ENCODE measurements around the gene SLC22A1.

Gene SLC22A1

DNA sequence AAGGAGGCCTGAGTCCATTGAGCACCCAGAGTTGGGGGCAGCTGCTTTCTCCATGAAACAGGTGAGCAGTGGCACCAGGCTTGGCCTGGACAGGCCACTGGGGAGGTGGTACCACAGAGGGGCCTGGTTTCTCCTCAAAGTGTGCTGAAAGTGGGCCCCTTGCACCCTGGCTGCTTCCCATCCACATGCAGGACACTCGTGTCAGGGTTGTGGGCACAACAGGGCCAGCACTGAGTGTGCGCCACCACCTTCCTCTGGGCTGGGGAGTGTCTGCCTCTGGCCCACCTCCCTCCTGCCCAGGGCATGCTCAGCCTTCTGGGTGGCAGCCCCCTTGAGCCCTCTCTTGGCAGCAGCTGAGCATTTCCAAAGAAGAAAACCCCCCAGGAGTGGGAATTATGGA, 5.2 kb upstream of the SLC22A1 start (continued):
- TF ChIP-seq, protein P1, sequence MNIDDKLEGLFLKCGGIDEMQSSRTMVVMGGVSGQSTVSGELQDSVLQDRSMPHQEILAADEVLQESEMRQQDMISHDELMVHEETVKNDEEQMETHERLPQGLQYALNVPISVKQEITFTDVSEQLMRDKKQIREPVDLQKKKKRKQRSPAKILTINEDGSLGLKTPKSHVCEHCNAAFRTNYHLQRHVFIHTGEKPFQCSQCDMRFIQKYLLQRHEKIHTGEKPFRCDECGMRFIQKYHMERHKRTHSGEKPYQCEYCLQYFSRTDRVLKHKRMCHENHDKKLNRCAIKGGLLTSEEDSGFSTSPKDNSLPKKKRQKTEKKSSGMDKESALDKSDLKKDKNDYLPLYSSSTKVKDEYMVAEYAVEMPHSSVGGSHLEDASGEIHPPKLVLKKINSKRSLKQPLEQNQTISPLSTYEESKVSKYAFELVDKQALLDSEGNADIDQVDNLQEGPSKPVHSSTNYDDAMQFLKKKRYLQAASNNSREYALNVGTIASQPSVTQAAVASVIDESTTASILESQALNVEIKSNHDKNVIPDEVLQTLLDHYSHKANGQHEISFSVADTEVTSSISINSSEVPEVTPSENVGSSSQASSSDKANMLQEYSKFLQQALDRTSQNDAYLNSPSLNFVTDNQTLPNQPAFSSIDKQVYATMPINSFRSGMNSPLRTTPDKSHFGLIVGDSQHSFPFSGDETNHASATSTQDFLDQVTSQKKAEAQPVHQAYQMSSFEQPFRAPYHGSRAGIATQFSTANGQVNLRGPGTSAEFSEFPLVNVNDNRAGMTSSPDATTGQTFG (tag by site-specific recombination; IDR thresholded peaks at IDR 0.05; ENCODE audit: borderline replicate concordance), result no peak
- TF ChIP-seq, protein P2, sequence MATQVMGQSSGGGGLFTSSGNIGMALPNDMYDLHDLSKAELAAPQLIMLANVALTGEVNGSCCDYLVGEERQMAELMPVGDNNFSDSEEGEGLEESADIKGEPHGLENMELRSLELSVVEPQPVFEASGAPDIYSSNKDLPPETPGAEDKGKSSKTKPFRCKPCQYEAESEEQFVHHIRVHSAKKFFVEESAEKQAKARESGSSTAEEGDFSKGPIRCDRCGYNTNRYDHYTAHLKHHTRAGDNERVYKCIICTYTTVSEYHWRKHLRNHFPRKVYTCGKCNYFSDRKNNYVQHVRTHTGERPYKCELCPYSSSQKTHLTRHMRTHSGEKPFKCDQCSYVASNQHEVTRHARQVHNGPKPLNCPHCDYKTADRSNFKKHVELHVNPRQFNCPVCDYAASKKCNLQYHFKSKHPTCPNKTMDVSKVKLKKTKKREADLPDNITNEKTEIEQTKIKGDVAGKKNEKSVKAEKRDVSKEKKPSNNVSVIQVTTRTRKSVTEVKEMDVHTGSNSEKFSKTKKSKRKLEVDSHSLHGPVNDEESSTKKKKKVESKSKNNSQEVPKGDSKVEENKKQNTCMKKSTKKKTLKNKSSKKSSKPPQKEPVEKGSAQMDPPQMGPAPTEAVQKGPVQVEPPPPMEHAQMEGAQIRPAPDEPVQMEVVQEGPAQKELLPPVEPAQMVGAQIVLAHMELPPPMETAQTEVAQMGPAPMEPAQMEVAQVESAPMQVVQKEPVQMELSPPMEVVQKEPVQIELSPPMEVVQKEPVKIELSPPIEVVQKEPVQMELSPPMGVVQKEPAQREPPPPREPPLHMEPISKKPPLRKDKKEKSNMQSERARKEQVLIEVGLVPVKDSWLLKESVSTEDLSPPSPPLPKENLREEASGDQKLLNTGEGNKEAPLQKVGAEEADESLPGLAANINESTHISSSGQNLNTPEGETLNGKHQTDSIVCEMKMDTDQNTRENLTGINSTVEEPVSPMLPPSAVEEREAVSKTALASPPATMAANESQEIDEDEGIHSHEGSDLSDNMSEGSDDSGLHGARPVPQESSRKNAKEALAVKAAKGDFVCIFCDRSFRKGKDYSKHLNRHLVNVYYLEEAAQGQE (tag by site-specific recombination; IDR thresholded peaks at IDR 0.05), result no peak
- no peak for TF ChIP-seq ZNF140 (tag by site-specific recombination; IDR thresholded peaks at IDR 0.05)

DNA sequence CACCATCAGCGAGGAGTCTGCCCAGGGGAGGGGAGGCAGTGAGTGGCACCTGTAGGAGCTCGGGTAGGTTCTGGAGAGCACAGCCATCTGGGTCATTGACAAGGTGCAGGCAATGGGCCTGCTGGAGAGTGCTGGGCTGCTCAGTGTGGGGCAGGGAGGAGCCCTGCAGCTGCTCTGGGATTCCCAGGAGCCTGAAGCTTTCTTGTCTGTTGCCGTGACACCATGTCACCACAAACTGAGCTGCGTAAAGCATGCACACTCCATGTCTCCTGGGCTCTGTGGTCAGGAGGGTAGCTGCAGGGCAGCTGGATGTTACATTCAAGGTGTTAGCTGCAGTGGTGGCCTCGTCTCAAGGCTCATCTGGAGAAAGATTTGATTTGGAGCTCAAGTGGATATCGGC, 4.5 kb upstream of the SLC22A1 start:
- Histone ChIP-seq H3K9me3 (ENCODE audit: control insufficient read depth, insufficient read depth, low read depth, low read length) (no peaks in the 10 kb centered on the region), H3K36me3 (ENCODE audit: control insufficient read depth in 2 of 2, insufficient read depth in 1 of 2, low read length in 2 of 2) (peaks cover 0 to 19% of the 10 kb centered on the region in 2 experiments; a peak in 1 of 3 replicates), H3K4me3 (ENCODE audit: low read depth, low read length) (no peak overlapping the region), H3K4me1 (ENCODE audit: control insufficient read depth, insufficient read depth, low read length) (no peaks in the 10 kb centered on the region), H3K27ac (ENCODE audit: extremely low read depth, low read depth, low read length) (no peak overlapping the region)
- TF ChIP-seq, protein P3, sequence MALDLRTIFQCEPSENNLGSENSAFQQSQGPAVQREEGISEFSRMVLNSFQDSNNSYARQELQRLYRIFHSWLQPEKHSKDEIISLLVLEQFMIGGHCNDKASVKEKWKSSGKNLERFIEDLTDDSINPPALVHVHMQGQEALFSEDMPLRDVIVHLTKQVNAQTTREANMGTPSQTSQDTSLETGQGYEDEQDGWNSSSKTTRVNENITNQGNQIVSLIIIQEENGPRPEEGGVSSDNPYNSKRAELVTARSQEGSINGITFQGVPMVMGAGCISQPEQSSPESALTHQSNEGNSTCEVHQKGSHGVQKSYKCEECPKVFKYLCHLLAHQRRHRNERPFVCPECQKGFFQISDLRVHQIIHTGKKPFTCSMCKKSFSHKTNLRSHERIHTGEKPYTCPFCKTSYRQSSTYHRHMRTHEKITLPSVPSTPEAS (tag by site-specific recombination; IDR thresholded peaks at IDR 0.05), result no peak
- TF ChIP-seq, protein P4, sequence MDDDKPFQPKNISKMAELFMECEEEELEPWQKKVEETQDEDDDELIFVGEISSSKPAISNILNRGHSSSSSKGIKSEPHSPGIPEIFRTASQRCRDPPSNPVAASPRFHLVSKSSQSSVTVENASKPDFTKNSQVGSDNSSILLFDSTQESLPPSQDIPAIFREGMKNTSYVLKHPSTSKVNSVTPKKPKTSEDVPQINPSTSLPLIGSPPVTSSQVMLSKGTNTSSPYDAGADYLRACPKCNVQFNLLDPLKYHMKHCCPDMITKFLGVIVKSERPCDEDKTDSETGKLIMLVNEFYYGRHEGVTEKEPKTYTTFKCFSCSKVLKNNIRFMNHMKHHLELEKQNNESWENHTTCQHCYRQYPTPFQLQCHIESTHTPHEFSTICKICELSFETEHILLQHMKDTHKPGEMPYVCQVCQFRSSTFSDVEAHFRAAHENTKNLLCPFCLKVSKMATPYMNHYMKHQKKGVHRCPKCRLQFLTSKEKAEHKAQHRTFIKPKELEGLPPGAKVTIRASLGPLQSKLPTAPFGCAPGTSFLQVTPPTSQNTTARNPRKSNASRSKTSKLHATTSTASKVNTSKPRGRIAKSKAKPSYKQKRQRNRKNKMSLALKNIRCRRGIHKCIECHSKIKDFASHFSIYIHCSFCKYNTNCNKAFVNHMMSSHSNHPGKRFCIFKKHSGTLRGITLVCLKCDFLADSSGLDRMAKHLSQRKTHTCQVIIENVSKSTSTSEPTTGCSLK (tag by site-specific recombination; IDR thresholded peaks at IDR 0.05), result no peak
- TF ChIP-seq ZNF510 (tag by site-specific recombination; IDR thresholded peaks at IDR 0.05; ENCODE audit: insufficient replicate concordance) (no peak), OVOL3 (tag by site-specific recombination; IDR thresholded peaks at IDR 0.05) (no peak), BCL11A (tag by site-specific recombination; IDR thresholded peaks at IDR 0.05; ENCODE audit: low read depth) (no peak), ZNF571 (tag by site-specific recombination; IDR thresholded peaks at IDR 0.05) (no peak), GFI1B (tag by site-specific recombination; IDR thresholded peaks at IDR 0.05) (no peak), ZFP69B (tag by site-specific recombination; IDR thresholded peaks at IDR 0.05) (no peak), KLF7 (tag by site-specific recombination; IDR thresholded peaks at IDR 0.05; ENCODE audit: borderline replicate concordance) (no peak), ZNF175 (tag by site-specific recombination; IDR thresholded peaks at IDR 0.05) (no peak)
- TF ChIP-seq, protein P5, sequence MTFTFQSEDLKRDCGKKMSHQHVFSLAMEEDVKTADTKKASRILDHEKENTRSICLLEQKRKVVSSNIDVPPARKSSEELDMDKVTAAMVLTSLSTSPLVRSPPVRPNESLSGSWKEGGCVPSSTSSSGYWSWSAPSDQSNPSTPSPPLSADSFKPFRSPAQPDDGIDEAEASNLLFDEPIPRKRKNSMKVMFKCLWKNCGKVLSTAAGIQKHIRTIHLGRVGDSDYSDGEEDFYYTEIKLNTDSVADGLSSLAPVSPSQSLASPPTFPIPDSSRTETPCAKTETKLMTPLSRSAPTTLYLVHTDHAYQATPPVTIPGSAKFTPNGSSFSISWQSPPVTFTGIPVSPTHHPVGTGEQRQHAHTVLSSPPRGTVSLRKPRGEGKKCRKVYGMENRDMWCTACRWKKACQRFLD (tag by site-specific recombination; IDR thresholded peaks at IDR 0.05), result no peak
- TF ChIP-seq, protein P6, sequence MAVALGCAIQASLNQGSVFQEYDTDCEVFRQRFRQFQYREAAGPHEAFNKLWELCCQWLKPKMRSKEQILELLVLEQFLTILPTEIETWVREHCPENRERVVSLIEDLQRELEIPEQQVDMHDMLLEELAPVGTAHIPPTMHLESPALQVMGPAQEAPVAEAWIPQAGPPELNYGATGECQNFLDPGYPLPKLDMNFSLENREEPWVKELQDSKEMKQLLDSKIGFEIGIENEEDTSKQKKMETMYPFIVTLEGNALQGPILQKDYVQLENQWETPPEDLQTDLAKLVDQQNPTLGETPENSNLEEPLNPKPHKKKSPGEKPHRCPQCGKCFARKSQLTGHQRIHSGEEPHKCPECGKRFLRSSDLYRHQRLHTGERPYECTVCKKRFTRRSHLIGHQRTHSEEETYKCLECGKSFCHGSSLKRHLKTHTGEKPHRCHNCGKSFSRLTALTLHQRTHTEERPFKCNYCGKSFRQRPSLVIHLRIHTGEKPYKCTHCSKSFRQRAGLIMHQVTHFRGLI (tag by site-specific recombination; IDR thresholded peaks at IDR 0.05), result no peak
- TF ChIP-seq, protein P7, sequence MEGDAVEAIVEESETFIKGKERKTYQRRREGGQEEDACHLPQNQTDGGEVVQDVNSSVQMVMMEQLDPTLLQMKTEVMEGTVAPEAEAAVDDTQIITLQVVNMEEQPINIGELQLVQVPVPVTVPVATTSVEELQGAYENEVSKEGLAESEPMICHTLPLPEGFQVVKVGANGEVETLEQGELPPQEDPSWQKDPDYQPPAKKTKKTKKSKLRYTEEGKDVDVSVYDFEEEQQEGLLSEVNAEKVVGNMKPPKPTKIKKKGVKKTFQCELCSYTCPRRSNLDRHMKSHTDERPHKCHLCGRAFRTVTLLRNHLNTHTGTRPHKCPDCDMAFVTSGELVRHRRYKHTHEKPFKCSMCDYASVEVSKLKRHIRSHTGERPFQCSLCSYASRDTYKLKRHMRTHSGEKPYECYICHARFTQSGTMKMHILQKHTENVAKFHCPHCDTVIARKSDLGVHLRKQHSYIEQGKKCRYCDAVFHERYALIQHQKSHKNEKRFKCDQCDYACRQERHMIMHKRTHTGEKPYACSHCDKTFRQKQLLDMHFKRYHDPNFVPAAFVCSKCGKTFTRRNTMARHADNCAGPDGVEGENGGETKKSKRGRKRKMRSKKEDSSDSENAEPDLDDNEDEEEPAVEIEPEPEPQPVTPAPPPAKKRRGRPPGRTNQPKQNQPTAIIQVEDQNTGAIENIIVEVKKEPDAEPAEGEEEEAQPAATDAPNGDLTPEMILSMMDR (tag by site-specific recombination; IDR thresholded peaks at IDR 0.05), result no peak
- ChIA-PET POLR2A (no interaction called here), CTCF (no interaction called here)
